Activated CD8-positive, alpha-beta memory T cell treated with anti-CD3 and anti-CD28 coated beads, Interleukin-2, amount 10 ng/mL, durations not matched to agents 7 days and 5 days (primary cell): ENCODE data around the gene WFDC6. TPM values are rescaled to one million over a fixed set of nuclear protein-coding genes. Genes with fewer than 3 reads are reported as not detected.

ENCODE experiments used
- ATAC-seq: fragments of 150-1000 bp; cut with Tn5 transposase; one replicate; pipeline ENCODE4 v1.10.0; 2021; ENCODE audit warnings: moderate library complexity
- CTCF ChIA-PET: fragments of 350-600 bp; sonication (Branson Sonifier 250); formaldehyde crosslinking; loops from one replicate; lab custom pipeline; 2021; ENCODE audit warnings: antibody characterized with exemption; lab: Charles Lee
- DNase-seq: peaks from one replicate; pipeline ENCODE4 v3.0.0-alpha.2; 2020
- H3K27ac Mint-ChIP-seq: one replicate; pipeline ENCODE4 v1.8.0; 2021; ENCODE audit warnings: mild to moderate bottlenecking, mixed read lengths
- H3K27me3 Mint-ChIP-seq: one replicate; pipeline ENCODE4 v1.8.0; 2021; ENCODE audit warnings: mixed read lengths
- H3K36me3 Mint-ChIP-seq: one replicate; pipeline ENCODE4 v1.8.0; 2021; ENCODE audit warnings: mild to moderate bottlenecking, mixed read lengths
- H3K4me1 Mint-ChIP-seq: one replicate; pipeline ENCODE4 v1.8.0; 2021; ENCODE audit warnings: mixed read lengths
- H3K4me3 Mint-ChIP-seq: one replicate; pipeline ENCODE4 v1.8.0; 2021; ENCODE audit warnings: mild to moderate bottlenecking, moderate library complexity, mixed read lengths
- H3K9me3 Mint-ChIP-seq: one replicate; pipeline ENCODE4 v1.8.0; 2022; ENCODE audit warnings: low read depth, mixed read lengths
- total RNA-seq, 2 experiments: library from RNA; stranded (reverse); gene quantifications; one replicate each; pipeline ENCODE4 v1.2.3, GENCODE V29; 2021

Gene WFDC6
- total RNA-seq, 2 experiments from 2014 or later, result not detected

DNA sequence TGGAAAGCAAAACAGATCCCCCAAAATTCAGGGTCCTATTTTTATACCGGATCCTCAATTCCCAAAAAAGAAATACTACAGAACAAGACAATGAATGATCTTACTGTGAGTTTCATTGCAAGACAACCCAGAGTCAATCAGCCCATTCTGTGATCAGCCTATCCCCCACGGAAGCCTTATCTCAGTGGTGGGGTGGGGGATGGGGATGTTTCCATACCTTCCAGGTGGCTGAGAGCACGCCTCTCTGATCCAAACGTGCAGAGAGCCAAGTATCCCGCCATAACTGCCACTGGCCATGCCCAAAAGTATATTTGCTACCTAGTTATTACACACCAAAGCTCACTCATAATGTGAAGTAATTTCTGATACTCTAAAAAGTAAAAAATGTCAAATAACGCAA lies 54.6 kb downstream of the WFDC6 start:
- Mint-ChIP-seq H3K4me1 (no peaks in the 10 kb centered on the region), H3K36me3 (no peaks in the 10 kb centered on the region), H3K9me3 (no peaks in the 10 kb centered on the region), H3K27ac (no peak overlapping the region), H3K4me3 (no peak overlapping the region), H3K27me3 (peaks cover 54% of the 10 kb centered on the region)
- ATAC-seq (no peak), DNase-seq (no peak)
- CTCF ChIA-PET, result no interaction called here

Other genes with a start within 250 kb of the WFDC6 start
- gene RBPJL, start 232.6 kb downstream of the WFDC6 start, total RNA-seq, result not detected
- 1 to 10 TPM in 1 of 2 experiments, under 1 TPM in 1; 0.64 to 2.2 TPM for gene MATN4, start 231.2 kb downstream of the WFDC6 start, total RNA-seq
- 10 to 100 TPM; 15.0 to 50.7 TPM for gene SDC4, start 191.1 kb downstream of the WFDC6 start, total RNA-seq
- 10 to 100 TPM; 19.6 to 24.9 TPM for gene SYS1, start 176.3 kb downstream of the WFDC6 start, total RNA-seq
- under 1 TPM in 1 of 2 experiments, not detected in 1; 0.15 TPM for gene TP53TG5, start 161.2 kb downstream of the WFDC6 start, total RNA-seq
- gene DBNDD2, start 131.2 kb downstream of the WFDC6 start, total RNA-seq, result 1 to 10 TPM; 6.6 to 9.7 TPM
- gene PIGT, start 123.3 kb downstream of the WFDC6 start, total RNA-seq, result 10 to 100 TPM; 68.0 to 79.2 TPM
- gene WFDC2, start 69.7 kb downstream of the WFDC6 start, total RNA-seq, result not detected
- not detected for gene SPINT3, start 23.9 kb downstream of the WFDC6 start, total RNA-seq
- gene EPPIN, start 7.9 kb upstream of the WFDC6 start, total RNA-seq, result not detected
- gene WFDC8, start 39.8 kb upstream of the WFDC6 start, total RNA-seq, result not detected
- not detected for gene WFDC10A, start 90.3 kb upstream of the WFDC6 start, total RNA-seq
- gene WFDC9, start 91.8 kb upstream of the WFDC6 start, total RNA-seq, result not detected
- not detected for gene WFDC11, start 130.8 kb upstream of the WFDC6 start, total RNA-seq
- gene WFDC13, start 162.6 kb upstream of the WFDC6 start, total RNA-seq, result not detected
- not detected for gene WFDC10B, start 165.5 kb upstream of the WFDC6 start, total RNA-seq
- gene SPINT4, start 182.9 kb upstream of the WFDC6 start, total RNA-seq, result not detected